Measurements from ENCODE around the gene SRPK2.
"Not testable (repeated sequence)": the region's sequence is repeated elsewhere in the genome, so short reads cannot be mapped to it uniquely, and the experiment has no call there.

SRPK2 gene

DNA sequence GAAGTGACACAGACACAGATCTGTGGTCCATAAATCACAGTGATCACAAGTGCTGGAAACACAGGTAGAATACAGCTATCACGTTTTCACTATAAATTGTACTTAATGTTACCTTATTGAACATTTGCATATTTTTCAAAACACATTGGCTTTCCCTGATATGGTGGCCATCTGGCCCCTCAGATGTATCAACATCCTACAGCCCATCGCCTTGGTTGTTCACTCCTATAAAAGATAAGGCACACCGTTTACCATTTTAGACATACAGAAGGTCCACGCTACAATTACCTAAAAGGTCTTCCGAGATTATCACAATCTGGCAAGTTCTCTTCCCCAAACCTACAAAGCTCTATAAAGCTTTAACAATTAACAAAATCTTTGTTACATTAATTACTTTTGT, 91.4 kb downstream of the SRPK2 start:
- no peak for DNase-seq

GRCh38 chr7:105296491-105296890, 92.2 kb downstream of the SRPK2 start:
- DNase-seq, result no peak

DNA sequence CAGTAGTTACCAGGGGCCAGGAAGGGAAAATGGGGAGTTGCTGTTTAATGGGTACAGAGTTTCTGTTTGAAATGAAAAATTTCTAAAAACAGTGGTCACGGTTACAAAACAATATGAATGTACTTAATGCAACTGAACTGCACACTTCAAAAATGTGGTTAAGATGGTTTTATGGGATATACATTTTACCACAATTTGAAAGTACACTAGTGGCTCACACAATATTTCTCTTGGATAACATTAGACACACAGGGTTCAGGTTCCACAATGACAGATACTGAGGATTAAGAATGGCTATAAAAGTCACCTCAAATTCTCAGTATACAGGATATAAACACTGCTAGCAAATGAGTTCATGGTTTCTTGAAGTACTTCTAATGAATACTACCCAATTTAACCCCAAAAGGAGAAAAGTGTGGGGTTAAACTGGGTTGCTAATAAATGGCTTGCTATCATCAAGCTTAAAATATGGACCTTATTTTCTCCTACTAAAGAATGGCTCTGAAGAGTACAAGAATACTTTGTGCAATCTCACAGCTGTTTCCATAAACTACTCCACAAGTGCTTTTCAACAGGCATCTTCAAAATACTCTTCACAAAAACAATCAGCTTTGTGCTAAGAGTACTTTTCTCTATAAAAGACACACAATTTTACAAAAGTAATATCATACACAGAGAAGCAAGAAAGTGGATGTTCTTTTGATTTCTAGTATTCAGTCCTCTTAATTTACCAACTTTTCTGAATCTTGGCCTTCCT, 92.9 kb downstream of the SRPK2 start:
- DNase-seq, result no peak

DNA sequence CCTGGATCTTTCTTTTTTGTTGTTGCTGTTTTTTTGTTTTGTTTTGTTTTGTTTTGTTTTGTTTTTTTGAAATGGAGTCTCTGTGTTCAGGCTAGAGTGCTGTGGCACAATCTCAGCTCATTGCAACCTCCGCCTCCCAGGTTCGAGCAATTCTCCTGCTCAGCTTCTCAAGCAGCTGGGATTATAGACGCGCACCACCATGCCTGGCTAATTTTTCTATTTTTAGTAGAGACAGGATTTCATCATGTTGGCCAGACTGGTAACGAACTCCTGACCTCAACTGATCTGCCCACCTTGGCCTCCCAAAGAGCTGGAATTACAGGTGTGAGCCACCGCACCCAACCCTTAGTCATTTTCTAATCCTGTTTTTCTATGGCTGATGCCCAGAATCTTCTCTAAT, 94.2 kb downstream of the SRPK2 start:
- DNase-seq, result not testable (repeated sequence)

GRCh38 chr7:105289704-105290103, 99.0 kb downstream of the SRPK2 start:
- DNase-seq, result peak; percentile 2

GRCh38 chr7:105286441-105286840, 102.3 kb downstream of the SRPK2 start:
- DNase-seq, result no peak

DNA sequence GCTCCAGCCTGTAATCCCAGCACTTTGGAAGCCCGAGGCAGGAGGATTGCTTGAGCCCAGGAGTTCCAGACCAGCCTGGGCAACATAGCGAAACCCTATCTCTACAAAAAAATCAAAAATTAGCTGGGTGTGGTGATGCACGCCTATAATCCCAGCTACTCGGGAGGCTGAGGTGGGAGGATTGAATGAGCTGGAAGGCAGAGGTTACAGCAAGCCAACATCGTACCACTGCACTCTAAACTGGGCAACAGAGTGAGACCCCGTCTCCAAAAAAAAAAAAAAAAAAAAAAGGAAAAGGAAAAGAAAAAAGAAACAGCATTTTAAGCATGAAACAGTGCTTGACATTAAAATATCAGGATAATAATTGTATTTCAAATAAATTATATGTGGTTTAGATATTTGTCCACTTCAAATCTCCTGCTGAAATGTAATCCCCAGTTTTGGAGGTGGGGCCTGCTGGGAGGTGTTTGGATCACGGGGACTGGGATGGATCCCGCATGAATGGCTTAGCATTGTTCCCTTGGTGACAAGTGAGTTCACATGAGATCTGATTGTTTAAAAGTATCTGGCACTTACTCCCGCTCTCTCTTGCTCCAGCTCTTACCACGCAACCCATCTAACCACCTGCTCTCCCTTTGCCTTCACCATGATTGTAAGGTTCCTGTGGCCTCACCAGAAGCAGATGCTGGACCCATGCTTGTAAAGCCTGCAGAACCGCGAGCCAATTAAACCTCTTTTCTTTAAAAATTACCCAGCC, 103.4 kb downstream of the SRPK2 start:
- DNase-seq, result no peak

DNA sequence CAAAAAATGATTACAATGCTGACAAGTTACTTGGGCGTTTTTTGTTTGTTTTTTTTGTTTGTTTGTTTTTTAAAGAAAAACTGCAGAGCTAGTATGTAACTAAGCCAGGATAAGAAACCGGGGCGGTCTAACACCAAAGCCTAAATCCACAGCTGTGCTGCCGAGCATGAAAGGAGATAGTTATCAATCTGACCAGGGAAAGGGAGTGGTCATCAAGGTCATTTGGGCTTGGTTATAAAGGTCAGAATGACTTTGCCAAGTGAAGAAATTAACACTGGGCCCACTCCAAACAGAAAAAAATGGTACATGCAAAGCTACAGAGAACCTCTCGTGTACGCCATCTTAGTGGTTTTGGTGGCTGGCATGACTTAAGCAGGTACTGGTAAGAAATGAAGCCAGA, 104.7 kb downstream of the SRPK2 start:
- DNase-seq, result no peak

DNA sequence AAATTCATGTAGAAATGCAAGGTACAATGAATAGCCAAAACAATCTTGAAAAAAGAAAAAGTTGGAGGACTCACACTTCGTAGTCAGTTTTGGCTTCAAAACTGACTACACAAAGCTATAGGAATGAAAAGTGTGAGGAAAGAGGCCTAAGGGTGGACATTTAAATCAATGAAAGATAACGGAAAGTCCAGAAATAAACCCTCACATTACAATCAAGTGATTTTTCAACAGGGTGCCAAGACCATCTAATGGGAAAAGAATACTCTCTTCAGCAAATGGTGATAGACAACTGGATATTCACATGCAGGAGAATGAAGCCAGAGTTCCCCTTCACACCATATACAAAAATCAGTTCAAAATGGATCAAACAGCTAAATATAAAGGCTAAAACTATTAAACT, 106.8 kb downstream of the SRPK2 start:
- no peak for DNase-seq

DNA sequence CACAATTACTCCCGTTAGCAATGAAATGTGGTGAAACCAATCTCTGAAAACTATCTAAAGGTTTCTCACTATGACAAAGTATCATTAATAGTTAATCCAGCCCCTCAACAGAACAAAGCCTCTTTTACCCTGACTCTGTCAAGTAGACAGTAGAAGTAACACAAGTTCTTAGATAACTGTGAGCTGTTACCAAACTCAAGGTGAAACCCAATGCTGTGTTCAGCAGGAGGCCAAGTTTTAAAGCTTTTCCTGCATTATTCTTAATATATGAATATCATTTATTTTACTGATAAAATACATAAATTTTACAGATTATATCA, 109.1 kb downstream of the SRPK2 start:
- DNase-seq, result no peak

- DNase-seq, result no peak
Observed at GRCh38 chr7:105278973-105279687, 109.6 kb downstream of the SRPK2 start.

DNA sequence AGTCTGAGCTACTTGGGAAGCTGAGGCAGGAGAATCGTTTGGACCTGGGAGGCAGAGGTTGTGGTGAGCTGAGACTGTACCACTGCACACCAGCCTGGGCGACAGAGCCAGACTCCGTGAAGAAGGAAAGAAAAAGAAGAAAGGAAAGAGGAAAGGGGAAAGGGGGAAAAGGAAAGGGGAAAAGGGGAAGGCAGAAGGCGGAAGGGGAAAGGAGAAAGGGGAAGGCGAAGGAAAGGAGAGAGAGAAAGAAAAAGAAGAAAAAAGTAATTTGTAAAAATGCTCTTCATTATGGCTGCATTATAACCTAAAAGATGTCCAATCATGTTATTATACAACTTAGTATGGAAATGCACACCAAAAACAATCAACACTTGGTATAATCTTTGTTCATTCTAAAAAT, 110.2 kb downstream of the SRPK2 start:
- no peak for DNase-seq

GRCh38 chr7:105277341-105277740, 111.4 kb downstream of the SRPK2 start:
- no peak for DNase-seq

DNA sequence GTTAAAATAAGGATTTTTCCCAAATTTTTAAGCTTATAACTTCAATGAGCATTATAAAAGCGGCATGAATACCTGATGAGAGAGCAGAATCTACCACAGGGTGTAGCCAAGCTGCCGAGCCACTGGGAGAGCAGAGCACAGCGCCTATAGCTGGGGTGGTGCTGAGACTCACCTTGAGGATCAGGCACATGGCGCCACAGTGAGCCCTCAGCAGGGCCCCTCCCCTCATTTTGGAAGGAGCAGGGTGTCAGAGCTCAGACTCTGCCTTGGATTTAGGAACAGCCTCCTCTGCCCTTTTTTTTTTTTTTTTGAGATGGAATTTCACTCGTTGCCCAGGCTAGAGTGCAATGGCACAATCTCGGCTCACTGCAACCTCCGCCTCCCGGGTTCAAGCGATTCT, 118.6 kb downstream of the SRPK2 start:
- DNase-seq, result peak; percentile 12

DNA sequence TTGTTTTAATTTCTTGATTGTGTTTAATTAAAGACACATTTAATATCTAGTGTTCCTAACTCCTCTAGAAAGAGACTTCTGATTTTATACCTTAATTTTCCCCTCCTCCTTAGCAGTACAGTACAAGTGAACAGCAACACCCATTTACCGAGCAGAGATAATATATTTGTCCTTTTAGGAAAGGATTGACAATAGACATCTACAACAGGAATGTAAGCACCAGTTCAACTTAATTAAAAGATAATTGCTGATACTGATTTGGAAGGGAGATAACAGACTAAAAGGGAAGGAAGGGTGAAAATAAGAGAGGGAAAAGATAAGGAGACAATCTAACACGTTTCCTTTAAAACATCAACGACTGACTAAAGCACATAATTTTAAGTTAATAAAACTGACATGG, 119.3 kb downstream of the SRPK2 start:
- no peak for DNase-seq

GRCh38 chr7:105268511-105269392, 120.0 kb downstream of the SRPK2 start:
- no peak for DNase-seq

GRCh38 chr7:105268056-105268455, 120.7 kb downstream of the SRPK2 start:
- DNase-seq, result peak; percentile 20

GRCh38 chr7:105267244-105267643, 121.5 kb downstream of the SRPK2 start:
- DNase-seq, result no peak

GRCh38 chr7:105264707-105265106, 124.0 kb downstream of the SRPK2 start:
- no peak for DNase-seq

- DNase-seq, result no peak
Observed at GRCh38 chr7:105261689-105262088, 127.0 kb downstream of the SRPK2 start.

DNA sequence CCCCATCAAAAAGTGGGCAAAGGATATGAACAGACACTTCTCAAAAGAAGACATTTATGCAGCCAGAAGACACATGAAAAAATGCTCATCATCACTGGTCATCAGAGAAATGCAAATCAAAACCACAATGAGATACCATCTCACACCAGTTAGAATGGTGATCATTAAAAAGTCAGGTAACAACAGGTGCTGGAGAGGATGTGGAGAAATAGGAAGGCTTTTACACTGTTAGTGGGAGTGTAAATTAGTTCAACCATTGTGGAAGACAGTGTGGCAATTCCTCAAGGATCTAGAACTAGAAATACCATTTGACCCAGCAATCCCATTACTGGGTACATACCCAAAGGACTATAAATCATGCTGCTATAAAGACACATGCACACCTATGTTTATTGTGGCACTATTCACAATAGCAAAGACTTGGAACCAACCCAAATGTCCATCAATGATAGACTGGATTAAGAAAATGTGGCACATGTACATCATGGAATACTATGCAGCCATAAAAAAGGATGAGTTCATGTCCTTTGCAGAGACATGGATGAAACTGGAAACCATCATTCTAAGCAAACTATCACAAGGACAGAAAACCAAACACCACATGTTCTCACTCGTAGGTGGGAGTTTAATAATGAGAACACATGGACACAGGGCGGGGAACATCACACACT, 128.4 kb downstream of the SRPK2 start:
- DNase-seq, result not testable (repeated sequence)

- not testable (repeated sequence) for DNase-seq
Observed at GRCh38 chr7:105258919-105259318, 129.8 kb downstream of the SRPK2 start.

Data from stimulated activated CD4-positive, alpha-beta T cell treated with anti-CD3 and anti-CD28 coated beads, Interleukin-15, amount 100 ng/mL, for 24 hours (primary cell).